Globus pallidus (tissue), 1 donor: ENCODE measurements around the gene ADCY2.
A peak's percentile ranks its signal among the peaks of the same experiment; 100 is the strongest.

Source experiments
- DNase-seq: peaks from one replicate; pipeline ENCODE4 v3.0.0-alpha.2; 2015; ENCODE audit warnings: low spot score

Gene ADCY2

DNA sequence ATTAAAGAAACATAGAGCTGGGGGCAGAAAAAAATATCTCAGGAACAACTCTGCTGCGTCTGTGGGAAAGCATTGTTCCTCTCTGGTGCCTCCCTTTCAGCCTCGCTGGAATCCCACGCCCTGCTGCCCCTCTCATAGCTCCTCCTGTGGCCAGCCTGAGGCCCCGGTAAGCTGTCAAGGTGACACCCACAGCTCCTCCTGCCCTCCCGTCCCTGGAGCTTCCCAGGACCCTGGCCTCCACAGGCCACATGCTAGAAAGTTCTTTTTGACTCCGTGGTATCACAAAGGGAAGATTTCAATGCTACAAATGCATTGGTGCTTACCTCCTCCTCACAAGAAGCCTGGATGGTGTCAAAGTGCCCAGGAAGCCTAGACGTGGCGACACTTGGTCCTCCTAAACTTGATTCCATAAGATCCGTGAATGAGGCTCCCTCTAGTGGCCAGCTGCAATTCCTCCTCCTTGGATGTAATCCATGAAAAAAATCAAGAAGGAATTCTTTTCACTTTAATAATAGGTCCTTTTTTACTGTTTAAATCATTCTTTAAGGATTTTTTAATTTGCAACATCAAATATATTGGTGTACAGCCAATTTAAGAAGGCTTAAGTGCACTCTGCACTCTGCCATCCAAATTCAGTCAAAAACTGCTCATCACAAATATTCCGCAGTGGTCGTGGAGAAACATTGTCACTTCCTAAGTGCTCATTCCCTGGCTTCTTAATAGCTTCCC lies 350.1 kb downstream of the ADCY2 start:
- peak; percentile 60 for DNase-seq

DNA sequence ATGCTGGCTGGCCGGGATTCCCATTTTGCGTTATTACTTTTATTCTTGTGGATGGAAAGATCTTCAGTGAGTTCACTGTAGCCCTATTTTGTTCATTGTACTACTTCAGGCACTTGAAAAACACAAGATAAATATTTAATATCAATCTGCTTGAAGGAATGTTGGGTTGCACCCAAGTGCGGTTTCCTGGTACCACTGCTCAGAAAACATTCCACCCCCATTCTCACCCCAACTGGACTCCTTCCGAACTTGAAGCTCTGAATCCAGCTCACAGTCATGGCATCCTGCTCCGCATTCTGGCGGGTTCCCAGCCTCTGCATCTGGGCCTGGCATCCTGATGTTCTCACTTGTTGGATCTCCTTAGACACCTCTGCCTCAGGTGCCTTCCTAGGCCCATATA lies 351.8 kb downstream of the ADCY2 start:
- DNase-seq = no peak

DNA sequence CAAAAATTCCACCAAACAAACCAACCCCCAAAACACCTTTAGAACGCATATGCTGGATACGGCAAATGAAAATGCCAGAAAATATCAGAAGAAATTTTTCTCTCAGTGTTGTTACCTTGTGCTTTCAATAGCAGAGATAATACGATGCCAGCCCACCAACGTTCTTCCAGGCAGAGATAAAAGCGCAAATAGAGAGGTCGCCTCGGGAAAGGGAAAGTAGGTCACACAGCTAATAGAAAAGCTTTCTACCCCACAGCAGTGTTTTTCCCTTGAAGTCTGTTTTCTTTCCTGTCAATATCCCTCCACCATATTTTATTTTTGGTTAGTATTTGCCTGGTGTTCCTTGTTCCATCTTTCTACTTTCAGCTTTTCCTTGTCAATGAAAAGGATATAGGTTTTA lies 353.7 kb downstream of the ADCY2 start:
- DNase-seq = no peak

DNA sequence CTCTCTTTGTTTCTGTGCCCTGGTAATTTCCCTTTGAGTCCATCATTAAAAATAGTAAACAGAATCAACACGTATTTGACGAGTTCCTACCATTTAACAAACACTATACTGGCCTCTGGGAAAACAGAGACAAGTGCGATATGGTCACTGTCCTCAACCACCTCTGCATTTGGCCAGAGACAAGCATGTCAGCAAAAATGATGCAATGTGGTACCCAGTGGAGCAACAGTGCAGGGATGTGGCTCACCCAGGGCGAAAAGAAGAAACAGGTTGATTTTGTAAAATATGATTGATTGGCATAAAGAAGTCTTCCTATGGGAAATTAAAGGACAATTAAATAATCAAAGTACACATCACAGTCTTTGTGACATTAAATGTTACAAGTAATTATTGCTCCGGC lies 355.9 kb downstream of the ADCY2 start:
- no peak for DNase-seq

DNA sequence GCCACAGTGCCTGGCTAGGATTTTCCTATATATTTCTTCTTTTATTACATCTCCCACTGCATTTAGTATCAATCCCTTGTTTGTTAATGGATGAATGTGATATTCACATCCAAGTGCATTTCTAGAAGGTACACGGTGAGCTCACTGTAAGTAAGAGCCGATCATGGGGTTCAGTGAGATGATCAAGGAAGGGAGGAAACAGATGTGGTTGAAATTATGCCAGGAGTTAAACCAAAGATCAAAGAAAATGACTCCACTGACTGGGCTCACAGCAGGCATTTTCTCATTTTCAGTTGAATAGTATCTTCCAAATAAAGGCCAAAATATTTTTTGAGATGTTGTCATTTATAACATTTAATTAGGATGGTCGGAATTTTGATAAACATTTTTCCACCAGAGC lies 357.2 kb downstream of the ADCY2 start:
- DNase-seq = no peak

DNA sequence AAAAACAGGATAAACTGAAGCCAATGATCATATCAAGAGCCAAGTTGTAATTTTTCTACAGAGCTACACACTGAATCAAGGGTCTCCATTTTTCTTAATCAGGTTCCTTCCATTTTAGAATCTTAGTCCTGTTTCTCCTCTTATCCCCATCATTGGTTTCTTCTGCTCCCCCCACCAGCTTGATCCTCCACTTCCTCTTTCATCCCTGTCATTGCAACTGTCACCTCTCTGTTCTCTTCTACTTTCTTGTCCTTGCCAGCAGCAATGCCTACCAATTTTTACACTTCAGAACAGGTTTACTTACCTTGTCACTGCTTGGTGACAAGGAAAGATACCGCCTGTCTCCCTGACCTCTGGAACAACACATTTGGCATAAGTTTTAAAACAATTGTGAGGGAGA lies 357.7 kb downstream of the ADCY2 start:
- DNase-seq = no peak

DNA sequence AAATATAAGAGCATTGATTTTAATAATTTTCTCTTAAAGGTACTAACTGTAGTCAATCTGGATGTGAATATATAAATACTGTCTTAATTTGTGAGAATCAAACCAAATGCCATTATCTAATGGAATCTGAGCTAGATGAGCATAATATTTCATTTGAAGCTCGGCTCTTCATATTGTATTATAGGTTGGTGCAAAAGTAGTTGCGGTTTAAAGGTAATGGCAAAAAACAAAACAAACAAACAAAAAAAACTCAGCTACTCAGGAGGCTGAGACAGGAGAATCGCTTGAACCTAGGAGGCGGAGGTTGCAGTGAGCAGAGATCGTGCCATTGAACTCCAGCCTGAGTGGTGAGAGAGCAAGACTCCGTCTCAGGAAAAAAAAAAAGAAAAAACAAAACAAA lies 358.6 kb downstream of the ADCY2 start:
- DNase-seq = no peak

DNA sequence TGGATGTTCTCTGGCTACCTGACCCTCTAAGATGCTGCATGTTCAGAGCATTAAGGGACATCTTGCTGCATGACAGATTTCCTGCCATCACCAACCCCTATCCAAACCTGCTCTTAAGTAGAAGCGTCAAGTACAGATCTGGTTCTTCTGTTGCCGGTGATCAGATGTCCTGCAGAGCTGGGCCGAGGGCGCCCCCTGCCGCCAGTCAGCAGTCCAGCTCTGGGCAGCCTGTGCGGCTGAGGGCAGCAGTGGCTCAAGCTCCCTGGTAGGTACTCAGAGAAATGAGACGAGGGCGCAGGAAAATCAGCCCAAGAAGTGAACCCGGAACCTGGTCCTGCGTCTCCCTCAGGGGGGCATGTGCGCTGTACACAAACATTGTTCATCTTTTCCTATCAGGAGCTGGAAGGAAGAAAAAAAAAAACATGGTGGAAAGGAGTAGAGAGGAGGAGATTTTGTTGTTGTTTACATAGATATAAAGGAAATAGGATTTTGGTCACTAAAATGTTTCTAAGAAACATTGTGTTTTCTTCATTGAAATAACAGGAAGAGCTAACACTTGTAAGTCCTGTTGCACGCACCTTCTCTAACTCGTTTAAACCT lies 359.2 kb downstream of the ADCY2 start:
- peak; percentile 45 for DNase-seq

DNA sequence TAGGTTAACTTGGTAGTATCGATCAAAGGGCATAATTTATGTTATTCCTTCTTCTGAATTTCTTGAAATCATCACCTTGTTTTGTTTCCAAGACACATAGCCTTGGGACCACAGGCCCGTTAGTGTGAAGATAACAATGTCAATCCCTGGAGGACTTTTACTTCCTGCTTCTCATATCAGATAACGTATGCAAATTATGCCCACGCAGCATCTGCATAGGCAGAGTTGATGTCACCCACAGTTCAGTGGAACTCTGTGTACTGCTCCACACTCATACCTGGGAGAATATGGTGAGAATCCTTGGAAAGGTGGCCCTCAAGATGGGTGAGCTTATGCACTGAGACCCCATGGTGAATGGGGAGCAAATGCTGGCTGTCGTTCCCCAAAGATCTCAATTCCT lies 360.0 kb downstream of the ADCY2 start:
- no peak for DNase-seq

DNA sequence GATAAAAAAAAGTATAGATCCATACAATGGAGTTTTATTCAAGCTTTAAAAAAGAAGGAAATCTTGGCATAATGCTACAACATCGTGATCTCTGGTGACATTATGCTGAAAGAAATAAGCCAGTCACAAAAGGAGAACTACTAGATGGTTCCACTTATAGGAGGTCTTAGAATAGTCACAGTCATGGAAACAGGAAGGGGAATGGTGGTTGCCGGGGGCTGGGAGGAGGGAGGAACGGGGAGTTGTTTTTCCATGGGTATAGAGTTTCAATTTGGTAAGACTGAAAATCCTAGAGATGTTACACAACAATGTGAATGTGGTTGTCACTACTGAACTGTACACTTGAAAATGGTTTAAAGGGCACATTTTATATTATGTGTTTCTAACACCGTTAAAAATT lies 360.5 kb downstream of the ADCY2 start:
- DNase-seq = no peak

DNA sequence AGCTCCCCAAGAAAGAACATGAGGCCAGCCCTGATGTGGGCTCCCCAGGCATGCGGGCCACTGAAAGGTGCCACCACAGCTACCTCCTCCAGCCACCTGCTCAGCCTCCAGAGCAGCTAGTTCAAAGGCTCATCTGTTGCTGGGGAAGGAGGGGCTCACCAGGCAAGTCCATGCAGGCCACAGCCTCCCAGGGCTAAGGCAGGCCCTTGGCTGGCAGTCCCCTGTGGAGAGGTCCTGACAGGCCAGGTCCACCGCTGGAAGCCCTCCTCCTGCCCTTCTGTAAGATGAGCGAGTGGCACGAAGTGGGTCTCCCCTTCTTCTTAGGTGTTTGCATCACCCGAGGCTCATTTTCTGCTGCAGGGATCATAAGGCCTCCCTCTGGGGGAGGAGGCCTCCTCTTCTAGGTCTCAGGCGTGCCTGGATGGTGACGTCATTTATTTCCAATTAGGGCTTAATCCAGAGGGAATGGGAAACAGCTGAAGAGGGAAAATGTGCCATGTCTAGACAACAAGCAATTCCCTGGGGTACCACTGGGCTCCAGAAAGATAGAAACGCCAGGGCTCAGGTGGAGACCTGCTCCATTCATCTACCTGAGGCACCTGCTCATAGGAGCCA lies 363.4 kb downstream of the ADCY2 start:
- no peak for DNase-seq

DNA sequence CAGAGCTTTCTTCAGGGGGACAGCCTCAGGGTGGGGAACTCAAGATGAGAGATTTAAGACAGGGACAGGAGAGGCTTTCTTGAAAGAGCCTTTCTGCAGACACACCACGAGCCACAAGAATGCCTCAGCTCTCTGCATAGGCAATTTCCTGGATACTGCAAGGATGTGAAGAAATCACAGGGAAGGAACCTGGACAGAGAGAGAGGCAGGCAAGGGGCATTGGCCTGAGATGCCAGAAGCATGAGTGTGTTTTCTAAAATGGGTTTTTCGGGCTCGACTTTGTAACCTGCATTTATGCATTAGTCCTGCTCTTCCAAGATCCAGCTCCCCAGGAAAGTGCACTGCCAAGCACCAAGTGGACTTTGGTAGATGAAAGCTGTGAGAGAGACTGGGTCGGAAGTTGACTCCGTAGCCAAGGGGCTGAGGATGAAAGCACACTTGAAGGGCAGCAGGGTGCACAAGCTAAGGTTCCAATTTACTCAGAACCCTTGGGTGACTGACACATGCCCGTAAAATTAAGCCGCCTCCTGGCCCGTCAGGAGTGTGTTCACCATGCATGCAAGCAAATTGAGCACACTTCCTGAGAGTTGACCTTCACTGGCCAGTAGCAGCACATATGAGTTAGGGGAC lies 364.1 kb downstream of the ADCY2 start:
- no peak for DNase-seq

DNA sequence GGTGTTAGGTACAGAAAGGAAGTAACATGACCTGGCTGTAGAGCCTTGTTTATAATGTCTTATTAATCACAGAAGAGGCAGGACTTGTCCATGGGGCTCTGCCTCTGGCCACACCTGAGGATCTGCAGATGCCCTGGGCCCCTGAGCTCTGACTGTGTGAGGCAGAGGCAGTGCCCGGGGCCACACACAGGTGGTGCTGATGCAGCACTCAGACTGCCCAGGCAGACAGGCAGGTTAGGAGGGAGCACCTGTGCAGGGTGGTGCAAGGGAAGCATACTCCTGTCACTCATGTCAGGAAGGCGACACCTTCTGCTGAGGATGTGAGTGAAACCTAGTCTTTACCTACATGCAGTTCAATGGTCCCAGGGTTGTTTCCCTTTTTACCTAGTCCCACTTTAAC lies 366.3 kb downstream of the ADCY2 start:
- no peak for DNase-seq

DNA sequence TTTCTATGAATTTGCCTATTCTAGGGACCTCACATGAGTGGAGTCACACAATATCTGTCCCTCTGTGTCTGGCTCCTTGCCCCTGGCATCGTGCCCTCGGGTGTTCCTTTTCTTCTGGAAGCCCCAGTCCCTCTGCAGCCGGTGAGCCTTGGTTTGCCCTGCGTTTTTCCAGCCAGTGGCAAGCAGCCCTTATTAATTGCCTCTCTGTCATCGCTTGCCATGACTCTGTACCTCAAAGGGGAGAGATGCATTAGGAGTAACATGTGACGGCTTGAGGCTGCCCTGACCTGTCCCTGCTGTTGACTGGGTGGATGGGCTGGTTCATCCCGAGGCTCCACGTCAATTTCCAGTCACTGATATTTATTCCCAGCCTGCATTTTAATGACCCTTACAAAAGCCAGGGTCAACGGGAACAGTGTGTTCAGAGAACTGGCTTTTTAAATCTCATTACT lies 367.7 kb downstream of the ADCY2 start:
- DNase-seq = peak; percentile 62

DNA sequence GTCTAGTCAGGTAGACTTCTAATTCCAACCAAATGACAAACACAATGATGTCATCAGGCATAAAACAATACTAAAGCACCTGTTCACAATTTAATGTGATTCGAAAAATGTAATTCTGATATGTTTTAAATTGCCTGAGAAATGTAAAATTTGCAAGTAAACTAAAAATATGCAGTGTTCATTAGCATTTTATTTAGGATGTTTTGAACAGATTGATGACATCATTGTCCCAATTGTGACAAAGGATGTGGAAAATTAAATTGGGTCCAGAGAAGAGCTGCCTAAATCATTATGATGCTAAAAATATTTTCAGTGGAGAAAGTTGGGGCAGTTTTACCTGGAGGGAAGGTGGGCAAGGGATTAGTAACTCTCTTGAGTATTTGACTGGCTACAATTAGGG lies 368.5 kb downstream of the ADCY2 start:
- no peak for DNase-seq

DNA sequence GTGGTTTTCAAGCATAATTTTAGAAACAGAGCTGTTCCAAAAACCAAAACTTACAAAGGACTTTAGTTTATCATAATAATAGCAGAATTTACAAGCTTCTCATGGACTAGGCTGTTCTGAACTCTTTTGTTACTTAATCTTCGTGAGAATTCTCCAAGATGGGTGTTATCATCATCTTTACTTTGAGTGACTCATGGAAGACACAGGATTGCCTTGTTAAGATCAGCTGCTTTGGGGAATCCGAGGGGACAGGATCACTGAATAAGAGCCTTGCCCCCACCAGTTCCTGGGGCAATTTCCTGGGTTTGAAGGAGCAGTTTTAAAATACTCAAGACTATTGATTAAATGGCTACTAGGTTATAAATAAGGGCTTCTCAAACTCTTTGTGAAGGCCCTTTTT lies 374.5 kb downstream of the ADCY2 start:
- DNase-seq = no peak

DNA sequence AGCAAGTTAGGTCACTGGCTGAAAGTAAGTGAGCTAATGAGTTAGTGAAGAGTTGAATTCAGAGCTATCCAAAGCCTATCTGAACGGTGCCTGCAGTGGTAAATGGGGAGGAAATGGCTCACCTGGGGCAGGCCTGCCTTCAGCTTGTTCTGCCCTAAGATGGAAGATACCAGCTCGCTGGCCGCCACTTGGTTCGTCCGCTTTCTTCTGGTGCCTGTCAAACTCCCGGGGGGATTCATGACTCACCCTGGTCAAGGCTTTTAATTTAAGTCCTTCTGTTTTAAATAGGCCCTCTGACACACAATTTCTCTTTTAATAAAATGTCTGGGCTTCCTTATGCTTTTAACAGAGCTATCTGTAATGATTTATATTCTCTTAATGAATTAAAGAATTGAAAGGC lies 376.2 kb downstream of the ADCY2 start:
- no peak for DNase-seq

DNA sequence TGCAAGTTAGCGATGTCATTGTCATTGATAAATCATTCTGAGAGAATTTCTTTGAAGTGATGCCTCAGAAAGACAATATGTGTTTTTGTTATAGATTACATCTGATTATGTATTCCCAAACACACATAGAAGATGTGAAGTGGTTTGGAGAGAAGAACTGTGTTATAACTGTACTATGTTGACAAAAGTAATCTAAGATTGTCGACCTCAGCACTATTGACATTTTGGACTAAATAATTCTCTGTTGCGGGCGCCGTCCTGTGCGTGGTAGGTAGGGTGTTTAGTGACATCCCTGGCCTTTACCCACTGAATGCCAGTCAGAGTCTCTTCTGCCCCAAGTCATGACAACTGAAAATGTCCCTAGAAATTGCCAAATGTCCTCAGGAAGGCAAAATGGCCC lies 377.2 kb downstream of the ADCY2 start:
- no peak for DNase-seq

DNA sequence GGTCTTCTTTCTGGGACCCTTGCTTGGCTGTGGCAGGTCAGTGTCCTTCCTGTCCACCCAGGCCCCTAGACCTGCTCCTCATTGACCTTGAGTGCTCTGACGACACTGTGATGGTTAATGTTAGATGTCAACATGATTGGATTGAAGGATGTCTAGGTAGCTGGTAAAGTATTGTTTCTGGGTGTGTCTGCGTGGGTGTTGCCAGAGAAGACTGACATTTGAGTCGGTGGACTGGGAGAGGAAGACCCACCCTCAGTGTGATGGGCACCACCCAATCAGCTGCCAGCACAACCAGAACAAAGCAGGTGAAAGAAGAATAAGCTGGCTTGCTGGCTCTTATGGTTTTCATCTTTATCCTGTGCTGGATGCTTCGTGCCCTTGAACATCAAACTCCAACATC lies 380.5 kb downstream of the ADCY2 start:
- DNase-seq = no peak

DNA sequence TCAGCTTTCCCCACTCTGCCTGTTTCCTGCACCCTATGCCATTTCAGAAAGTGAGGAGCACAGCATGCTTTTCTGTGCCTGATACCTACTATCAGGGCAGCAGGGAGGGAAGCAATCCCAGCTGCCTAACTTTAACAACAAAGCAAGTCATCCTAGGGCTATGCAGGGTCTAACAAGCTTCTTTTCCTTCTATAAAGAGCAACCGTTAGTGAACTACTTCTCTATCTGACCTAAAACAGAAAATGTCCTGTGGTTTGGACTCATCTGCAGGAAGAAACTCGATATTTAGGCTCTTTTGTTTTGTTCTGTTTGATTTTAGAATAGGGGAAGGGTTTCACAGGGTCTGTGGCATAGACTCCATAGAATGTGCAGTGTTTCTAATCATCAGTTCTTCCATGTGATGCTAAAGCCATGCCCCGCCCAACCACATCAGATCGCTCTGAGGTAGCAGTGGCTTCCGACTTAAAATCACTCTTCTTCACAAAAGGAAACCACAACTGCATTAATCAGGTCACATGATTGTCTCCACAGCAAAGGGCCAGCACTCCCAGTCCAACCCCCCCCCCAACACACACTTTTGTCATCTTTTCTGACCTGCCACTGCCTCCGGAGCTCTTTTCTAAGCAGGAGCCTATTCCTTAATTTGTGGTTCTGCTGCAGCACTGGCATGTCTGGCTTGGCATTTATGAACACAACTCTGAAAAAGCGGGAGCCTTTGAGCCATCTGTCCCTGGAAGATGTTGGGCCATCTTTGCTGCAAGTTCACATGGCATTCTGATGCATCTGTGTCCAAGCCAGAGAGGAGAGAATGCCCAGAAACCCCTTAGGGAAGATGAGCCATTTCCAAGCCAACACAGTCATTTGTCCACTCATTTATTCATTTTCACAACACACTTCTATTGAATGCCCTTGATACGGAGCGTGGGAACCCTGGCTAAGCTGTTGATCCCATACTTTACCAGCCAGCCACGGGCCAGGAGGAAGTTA lies 383.4 kb downstream of the ADCY2 start:
- no peak for DNase-seq

DNA sequence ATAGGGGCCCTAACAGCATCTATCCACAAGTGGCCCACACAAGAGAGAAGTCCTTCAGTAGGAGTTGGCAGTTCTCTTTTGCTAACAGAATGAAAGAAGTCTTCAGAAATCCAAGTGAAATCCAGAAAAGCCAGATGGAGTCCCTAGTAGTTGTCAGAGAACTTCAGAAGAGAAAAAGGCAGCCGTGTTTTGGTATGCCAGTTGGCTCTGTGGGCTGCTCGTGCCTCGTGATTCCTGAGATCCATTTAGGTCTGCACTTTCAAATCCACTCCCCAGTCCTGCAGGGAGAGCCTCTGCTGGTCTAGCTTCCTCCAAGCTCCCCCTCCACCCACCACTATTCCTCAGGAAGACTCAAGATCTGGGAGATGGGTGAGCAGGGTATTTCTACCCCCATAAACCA lies 386.0 kb downstream of the ADCY2 start:
- DNase-seq = no peak
